Astrocyte of the cerebellum (primary cell): Measurements from ENCODE around the gene BNC1.

ENCODE experiments used
- DNase-seq: peaks from one replicate; pipeline ENCODE4 v3.0.0-alpha.2; 2011; ENCODE audit warnings: low read depth
- H3K4me3 ChIP-seq: 2 replicates; pipeline ENCODE4 v1.5.1; 2011; ENCODE audit warnings: mild to moderate bottlenecking, low read depth, low read length, moderate library complexity
- in situ Hi-C: cut with HindIII; loops from 2 replicates; pipeline ENCODE4 v1.10.0; 2017; ENCODE audit warnings: low sequenced_read_pairs
- TF ChIP-seq, protein P1 (sequence below): IDR thresholded peaks from 2 replicates; pipeline ENCODE4 v1.5.1; 2012; ENCODE audit warnings: low read length, low read depth, moderate library complexity, mild to moderate bottlenecking; ENCODE audit errors: missing control alignments

The BNC1 gene

DNA sequence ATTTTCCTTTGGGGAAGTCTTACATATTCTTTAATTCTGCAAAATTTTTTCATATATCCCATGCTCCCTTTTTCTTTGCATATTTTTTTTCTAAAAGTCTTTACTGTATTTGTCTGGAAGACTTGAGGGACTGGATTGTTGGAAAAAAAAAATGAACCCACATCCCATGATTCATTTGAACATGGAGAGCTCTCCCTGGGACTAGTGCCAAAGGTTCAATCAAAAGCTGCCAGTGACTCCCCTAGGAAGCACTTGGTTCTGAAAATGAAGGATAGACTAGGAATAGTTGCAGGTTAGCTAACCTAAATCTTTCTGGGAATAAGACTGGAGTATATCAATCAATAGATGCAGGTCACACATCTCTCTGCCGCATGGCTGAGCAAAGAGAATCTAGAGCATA, 16.4 kb upstream of the BNC1 start:
- no peak for DNase-seq
- in situ Hi-C loops: no loop called here
- no peak overlapping the region for H3K4me3 ChIP-seq
- TF ChIP-seq, protein P1, sequence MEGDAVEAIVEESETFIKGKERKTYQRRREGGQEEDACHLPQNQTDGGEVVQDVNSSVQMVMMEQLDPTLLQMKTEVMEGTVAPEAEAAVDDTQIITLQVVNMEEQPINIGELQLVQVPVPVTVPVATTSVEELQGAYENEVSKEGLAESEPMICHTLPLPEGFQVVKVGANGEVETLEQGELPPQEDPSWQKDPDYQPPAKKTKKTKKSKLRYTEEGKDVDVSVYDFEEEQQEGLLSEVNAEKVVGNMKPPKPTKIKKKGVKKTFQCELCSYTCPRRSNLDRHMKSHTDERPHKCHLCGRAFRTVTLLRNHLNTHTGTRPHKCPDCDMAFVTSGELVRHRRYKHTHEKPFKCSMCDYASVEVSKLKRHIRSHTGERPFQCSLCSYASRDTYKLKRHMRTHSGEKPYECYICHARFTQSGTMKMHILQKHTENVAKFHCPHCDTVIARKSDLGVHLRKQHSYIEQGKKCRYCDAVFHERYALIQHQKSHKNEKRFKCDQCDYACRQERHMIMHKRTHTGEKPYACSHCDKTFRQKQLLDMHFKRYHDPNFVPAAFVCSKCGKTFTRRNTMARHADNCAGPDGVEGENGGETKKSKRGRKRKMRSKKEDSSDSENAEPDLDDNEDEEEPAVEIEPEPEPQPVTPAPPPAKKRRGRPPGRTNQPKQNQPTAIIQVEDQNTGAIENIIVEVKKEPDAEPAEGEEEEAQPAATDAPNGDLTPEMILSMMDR: no peak

DNA sequence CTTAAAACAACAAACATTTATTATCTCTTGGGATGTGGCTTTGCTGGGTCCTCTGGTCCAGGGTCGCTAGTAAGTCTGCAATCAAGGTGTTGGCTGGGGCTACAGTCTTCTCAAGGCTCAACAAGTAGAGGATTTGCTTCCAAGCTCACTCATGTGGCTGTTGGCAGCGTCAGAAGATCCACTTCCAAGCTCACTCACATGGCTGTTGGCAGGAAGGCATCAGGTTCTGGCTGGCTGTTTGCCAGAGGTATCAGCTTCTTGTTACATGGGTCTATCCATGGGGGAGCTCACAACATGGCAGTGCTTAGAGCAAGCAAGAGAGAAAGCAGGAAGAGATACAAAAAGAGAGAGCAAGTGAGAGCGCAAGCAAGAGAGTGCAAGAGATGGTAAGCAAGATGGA, 15.0 kb upstream of the BNC1 start:
- DNase-seq: no peak
- TF ChIP-seq, protein P1: no peak
- no peak overlapping the region for H3K4me3 ChIP-seq
- in situ Hi-C loops: no loop called here

DNA sequence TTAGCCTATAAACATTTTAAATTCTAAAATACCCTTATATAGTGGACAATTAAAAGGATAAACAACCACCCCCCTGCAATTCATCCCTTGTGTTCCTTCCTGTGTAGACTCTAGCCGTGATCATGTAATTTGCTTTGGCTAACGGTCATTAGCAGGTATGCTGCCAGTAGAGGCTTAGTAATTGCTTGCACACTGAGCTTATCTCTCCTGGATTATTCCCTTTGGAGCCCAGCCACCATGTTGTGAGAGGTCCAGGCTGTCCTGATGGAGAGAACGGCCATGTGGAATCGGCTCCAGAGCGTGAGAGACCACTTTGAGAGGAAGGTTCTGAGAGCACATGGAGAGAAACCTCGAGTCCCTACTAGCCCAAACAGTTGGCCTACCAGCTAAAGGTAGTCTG, 11.0 kb upstream of the BNC1 start:
- TF ChIP-seq, protein P1: no peak
- in situ Hi-C loops: no loop called here
- DNase-seq: no peak
- no peak overlapping the region for H3K4me3 ChIP-seq

DNA sequence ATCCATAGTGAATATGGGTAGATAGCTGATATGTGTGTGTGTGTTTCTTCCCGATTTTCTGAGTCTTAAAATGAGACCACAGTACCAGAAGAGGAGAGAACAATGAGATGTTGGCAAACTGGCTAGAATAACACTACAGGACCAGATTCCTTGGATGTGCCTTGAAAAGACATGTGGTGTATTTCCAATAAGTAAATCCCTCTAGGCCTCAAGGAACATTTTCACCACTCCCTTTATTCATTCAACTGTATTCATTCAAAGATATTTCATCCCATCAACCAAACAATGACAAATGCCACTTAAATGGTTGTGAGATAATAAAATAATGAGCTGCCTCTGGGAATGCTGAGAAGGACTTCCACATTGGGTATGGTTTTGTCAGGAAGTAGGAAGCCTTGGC, 8.7 kb upstream of the BNC1 start:
- no peak for DNase-seq
- in situ Hi-C loops: no loop called here
- TF ChIP-seq, protein P1: no peak
- H3K4me3 ChIP-seq: no peak overlapping the region

DNA sequence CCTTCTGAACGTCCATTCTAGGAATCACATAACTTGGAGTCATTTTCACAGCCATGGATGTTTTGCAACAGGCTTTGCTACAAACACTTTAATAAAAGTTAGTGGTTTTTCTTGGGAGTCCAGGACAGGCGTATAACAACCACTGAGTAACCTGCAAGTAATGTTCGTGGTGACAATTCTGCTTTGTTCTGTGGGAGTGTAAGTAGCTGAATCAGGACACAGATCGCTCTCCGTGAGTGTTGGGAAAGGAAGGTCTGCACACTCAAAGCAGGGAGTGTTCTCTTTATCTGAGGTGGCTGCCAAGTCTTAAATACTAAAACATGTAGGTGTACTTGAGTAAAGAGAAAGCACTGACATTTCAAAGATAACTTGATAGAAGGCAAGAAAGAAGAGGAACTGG, 7.9 kb upstream of the BNC1 start:
- H3K4me3 ChIP-seq: no peak overlapping the region
- in situ Hi-C loops: no loop called here
- TF ChIP-seq, protein P1: no peak
- no peak for DNase-seq

DNA sequence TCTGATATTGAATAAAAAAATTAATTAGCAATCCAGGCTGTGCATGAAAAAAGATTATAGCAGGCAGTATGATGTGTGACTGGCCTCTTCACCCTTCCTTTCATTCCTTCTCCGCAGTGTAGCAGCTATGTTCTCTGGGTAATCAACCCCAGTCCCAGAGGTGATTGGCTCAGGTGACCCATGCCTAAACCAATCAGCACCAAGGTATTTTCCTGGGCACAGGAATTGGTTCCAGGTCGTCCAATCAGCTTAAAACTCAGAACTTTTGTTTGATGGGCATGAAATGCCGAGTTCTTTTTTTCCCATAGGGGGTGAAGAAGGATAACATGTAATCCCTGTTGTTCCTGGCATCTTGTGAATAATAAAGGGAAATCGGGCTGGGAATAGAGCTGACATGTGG, 5.8 kb upstream of the BNC1 start:
- in situ Hi-C loops: no loop called here
- TF ChIP-seq, protein P1: no peak
- no peak overlapping the region for H3K4me3 ChIP-seq
- no peak for DNase-seq

DNA sequence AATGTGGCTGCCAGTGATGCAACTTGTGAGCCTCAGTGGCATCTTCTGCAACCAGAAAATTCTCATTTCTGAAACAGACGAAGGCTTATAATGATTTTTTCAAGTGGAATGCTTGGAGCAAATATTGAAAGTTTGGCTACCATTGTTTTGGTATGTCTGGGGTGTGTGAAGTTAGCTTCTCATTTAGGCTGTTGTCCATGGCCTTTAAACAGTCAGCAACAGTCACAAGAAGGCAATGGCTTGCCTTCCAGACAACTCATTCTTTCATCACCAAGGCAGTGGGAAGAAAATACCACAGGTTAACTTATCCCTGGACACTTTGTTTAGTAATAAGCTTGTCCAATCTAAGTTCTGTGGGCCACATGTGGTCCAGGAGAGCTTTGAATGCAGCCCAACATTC, 4.7 kb upstream of the BNC1 start:
- DNase-seq: no peak
- in situ Hi-C loops: no loop called here
- TF ChIP-seq, protein P1: no peak
- no peak overlapping the region for H3K4me3 ChIP-seq
